ENCODE measurements around the gene LONP2. TPM values are rescaled to one million over a fixed set of nuclear protein-coding genes. Genes with fewer than 3 reads are reported as not detected.

LONP2 gene
- total and polyA plus RNA-seq, 9 of the 15 experiments (the other 6 are each of a cell fraction or from before 2014, with no cell fraction given): 8.1 to 41.2 (median 25.6) TPM

DNA sequence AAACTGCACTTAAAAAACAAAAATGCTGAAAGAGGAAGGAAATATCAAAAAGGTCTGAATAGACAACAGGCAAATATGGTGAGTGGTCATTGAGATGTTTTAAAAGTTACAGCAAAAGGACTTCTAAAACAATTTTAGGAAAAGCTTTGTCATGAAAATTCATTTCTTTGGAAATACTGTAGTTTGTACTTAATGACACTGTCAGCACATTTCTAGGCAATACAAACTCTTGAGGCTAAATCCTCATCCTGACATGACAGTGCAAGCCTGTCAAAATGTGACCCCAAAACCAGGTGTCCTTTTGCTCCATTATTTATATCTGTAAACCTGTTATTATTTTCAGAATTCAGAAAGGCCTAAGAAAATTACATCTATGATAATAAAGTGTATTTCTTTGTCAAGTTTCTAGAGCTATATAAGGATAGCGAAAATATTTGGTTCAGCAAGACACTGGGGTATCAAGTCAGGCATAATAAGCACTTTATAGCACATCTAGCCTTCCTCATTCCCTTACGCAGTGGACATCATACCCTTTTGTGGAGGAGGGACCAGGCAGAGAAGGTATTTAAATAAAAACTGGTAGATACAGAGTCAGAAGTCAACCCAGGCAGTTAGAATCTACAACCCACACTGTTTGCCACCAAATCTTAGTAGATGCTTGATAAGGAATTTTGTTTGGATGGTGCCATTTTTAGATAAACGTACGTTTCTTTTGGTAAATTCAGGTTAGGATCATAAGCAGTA, 112.7 kb downstream of the LONP2 start:
- Histone ChIP-seq H3K79me2 (ENCODE audit: control insufficient read depth, insufficient read depth, low read length) (peaks cover 50% of the 10 kb centered on the region), H3K4me3 (no peak overlapping the region), H3K9me3 (replicated peaks; ENCODE audit: control insufficient read depth, insufficient read depth, low read depth, low read length) (no peaks in the 10 kb centered on the region), H3K27me3 (ENCODE audit: control insufficient read depth in 2 of 2, insufficient read depth in 2 of 2, low read length in 2 of 2) (no peaks in the 10 kb centered on the region), H3K27ac (ENCODE audit: extremely low read depth, low read depth, low read length) (no peak overlapping the region), H4K20me1 (replicated peaks; ENCODE audit: control insufficient read depth, insufficient read depth, low read length) (no peaks in the 10 kb centered on the region), H3K9me1 (ENCODE audit: control insufficient read depth, insufficient read depth, low read length) (no peaks in the 10 kb centered on the region), H3K36me3 (ENCODE audit: control insufficient read depth, insufficient read depth, low read length) (peaks cover 61% of the 10 kb centered on the region), H3K9ac (ENCODE audit: insufficient read depth in 1 of 2, low read depth in 2 of 2, low read length in 2 of 2) (no peak overlapping the region), H3K4me1 (replicated peaks in 1 of 2; ENCODE audit: control insufficient read depth in 2 of 2, insufficient read depth in 2 of 2, low read length in 2 of 2) (peaks cover 3 to 10% of the 10 kb centered on the region in 2 experiments; a peak in 4 of 5 replicates), H2AFZ (ENCODE audit: low read depth, low read length) (no peak overlapping the region), H3K4me2 (ENCODE audit: insufficient read depth, low read length) (no peak overlapping the region)
- 65% methylated on average over 4 of the region's 4 CpGs for WGBS (ENCODE audit: insufficient coverage, low coverage, missing lambda C conversion rate)
- in situ Hi-C loops (cut with MboI) (no loop called here), intact Hi-C loops (cut with micrococcal nuclease) (no loop called here)
- no TSS peak for BruUV-seq (replicated peaks)
- DNase-seq (ENCODE audit: extremely low read depth in 1 of 4, low spot score in 3 of 4) (no peak), FAIRE-seq (no peak), ATAC-seq (no peak)
- ChIA-PET POLR2A (interaction anchor here (0.6 to 3.7 kb wide), 2 partner anchors 10 to 186 kb away, joined by 3 to 28 read pairs; no protein-coding TSS in a partner anchor), CTCF (ENCODE audit: low intra/inter-chr PET ratio) (interaction anchor here (0.6 kb wide), 1 partner anchor 272 kb away, joined by 3 read pairs; no protein-coding TSS in a partner anchor)
- TF ChIP-seq SMARCB1 (IDR thresholded peaks at IDR 0.05; ENCODE audit: insufficient read length, low read depth) (no peak), ILF3 (IDR thresholded peaks at IDR 0.05; ENCODE audit: borderline replicate concordance) (no peak), ZFX (CRISPR knock-in tag; IDR thresholded peaks at IDR 0.05) (no peak), ATF7 (IDR thresholded peaks at IDR 0.05) (no peak), CBFA2T2 (conservative IDR thresholded peaks at IDR 0.05) (no peak), MAFK (IDR thresholded peaks at IDR 0.05; ENCODE audit: low read length) (peak; percentile 50; the same call in 1 of the 2 replicates), NFATC3 (IDR thresholded peaks at IDR 0.05) (no peak), ZFP30 (CRISPR knock-in tag; IDR thresholded peaks at IDR 0.05; ENCODE audit: borderline replicate concordance) (no peak), KDM2B (CRISPR knock-in tag; IDR thresholded peaks at IDR 0.05) (no peak), CAMTA2 (CRISPR knock-in tag; conservative IDR thresholded peaks at IDR 0.05) (no peak), NFXL1 (CRISPR knock-in tag; IDR thresholded peaks at IDR 0.05) (no peak), CREB1 (IDR thresholded peaks at IDR 0.05) (no peak), CREB1 (CRISPR knock-in tag; IDR thresholded peaks at IDR 0.05) (no peak), EGR1 (conservative IDR thresholded peaks at IDR 0.05) (no peak), C11orf30 (IDR thresholded peaks at IDR 0.05; ENCODE audit: low read depth) (peak; percentile 66), SAFB2 (IDR thresholded peaks at IDR 0.05; ENCODE audit: borderline replicate concordance, low read depth, low read length, severe bottlenecking) (no peak), MECOM (CRISPR knock-in tag; IDR thresholded peaks at IDR 0.05) (no peak), ZNF124 (CRISPR knock-in tag; IDR thresholded peaks at IDR 0.05) (no peak), ZNF316 (IDR thresholded peaks at IDR 0.05) (peak; percentile 88), SP1 (CRISPR knock-in tag; IDR thresholded peaks at IDR 0.05) (no peak)
- TF ChIP-seq, protein P1, sequence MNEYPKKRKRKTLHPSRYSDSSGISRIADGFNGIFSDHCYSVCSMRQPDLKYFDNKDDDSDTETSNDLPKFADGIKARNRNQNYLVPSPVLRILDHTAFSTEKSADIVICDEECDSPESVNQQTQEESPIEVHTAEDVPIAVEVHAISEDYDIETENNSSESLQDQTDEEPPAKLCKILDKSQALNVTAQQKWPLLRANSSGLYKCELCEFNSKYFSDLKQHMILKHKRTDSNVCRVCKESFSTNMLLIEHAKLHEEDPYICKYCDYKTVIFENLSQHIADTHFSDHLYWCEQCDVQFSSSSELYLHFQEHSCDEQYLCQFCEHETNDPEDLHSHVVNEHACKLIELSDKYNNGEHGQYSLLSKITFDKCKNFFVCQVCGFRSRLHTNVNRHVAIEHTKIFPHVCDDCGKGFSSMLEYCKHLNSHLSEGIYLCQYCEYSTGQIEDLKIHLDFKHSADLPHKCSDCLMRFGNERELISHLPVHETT (CRISPR knock-in tag; conservative IDR thresholded peaks at IDR 0.05 in 1 of 2, IDR thresholded peaks at IDR 0.05 in 1 of 2): no peak
- TF ChIP-seq, protein P2, sequence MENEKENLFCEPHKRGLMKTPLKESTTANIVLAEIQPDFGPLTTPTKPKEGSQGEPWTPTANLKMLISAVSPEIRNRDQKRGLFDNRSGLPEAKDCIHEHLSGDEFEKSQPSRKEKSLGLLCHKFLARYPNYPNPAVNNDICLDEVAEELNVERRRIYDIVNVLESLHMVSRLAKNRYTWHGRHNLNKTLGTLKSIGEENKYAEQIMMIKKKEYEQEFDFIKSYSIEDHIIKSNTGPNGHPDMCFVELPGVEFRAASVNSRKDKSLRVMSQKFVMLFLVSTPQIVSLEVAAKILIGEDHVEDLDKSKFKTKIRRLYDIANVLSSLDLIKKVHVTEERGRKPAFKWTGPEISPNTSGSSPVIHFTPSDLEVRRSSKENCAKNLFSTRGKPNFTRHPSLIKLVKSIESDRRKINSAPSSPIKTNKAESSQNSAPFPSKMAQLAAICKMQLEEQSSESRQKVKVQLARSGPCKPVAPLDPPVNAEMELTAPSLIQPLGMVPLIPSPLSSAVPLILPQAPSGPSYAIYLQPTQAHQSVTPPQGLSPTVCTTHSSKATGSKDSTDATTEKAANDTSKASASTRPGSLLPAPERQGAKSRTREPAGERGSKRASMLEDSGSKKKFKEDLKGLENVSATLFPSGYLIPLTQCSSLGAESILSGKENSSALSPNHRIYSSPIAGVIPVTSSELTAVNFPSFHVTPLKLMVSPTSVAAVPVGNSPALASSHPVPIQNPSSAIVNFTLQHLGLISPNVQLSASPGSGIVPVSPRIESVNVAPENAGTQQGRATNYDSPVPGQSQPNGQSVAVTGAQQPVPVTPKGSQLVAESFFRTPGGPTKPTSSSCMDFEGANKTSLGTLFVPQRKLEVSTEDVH (IDR thresholded peaks at IDR 0.05; ENCODE audit: low read depth, partially characterized antibody): no peak
